GM12878 (cell line): ENCODE data around the gene OR10R2. TPM values are rescaled to one million over a fixed set of nuclear protein-coding genes. Genes with fewer than 3 reads are reported as not detected.

Experiments
- ATAC-seq: fragments of 200-7000 bp; cut with Tn5 transposase; 3 replicates; pipeline ENCODE4 v1.9.1; 2020; ENCODE audit warnings: mild to moderate bottlenecking, moderate library complexity
- BruUV-seq: library from RNA; stranded (reverse); fragments of 400-500 nt; replicated peaks from 2 replicates; lab custom pipeline; 2021; lab: Mats Ljungman, UMichigan
- CTCF ChIA-PET: fragments of 300-600 bp; sonication (Branson Sonifier 250); formaldehyde crosslinking; extraction: SDS; loops from one replicate; lab custom pipeline; 2021; ENCODE audit warnings: inconsistent platforms; lab: Yijun Ruan, JAX
- POLR2A ChIA-PET: fragments of 350-600 bp; formaldehyde crosslinking; extraction: SDS; loops from one replicate; lab custom pipeline; 2021; ENCODE audit warnings: inconsistent platforms; lab: Charles Lee
- RAD21 ChIA-PET: fragments of 300-600 bp; sonication (Branson Sonifier 250); formaldehyde crosslinking; loops from one replicate; lab custom pipeline; 2023; ENCODE audit warnings: antibody characterized with exemption; ENCODE audit not compliant: unreplicated experiment; lab: Charles Lee
- SMC1A ChIA-PET: fragments of 300-600 bp; sonication (Branson Sonifier 250); formaldehyde crosslinking; loops from one replicate; lab custom pipeline; 2023; ENCODE audit not compliant: unreplicated experiment, uncharacterized antibody; lab: Charles Lee
- DNase-seq: peaks from one replicate; pipeline ENCODE4 v3.0.0-alpha.2; 2011; ENCODE audit warnings: low read depth, low spot score
- FAIRE-seq: peaks from 3 replicates; lab custom pipeline; 2011; peaks lifted over from hg19 to GRCh38; lab: Jason Lieb, UNC
- H2AFZ ChIP-seq: 2 replicates; pipeline ENCODE4 v1.6.0; 2011; ENCODE audit warnings: low read depth, low read length, control low read depth; ENCODE audit not compliant: control insufficient read depth
- H3K27ac ChIP-seq: 2 replicates; pipeline ENCODE4 v1.5.1; 2011; ENCODE audit warnings: control low read depth; ENCODE audit not compliant: control insufficient read depth, insufficient read depth
- H3K27me3 ChIP-seq, 2 experiments: replicated peaks in 1 of 2; 2 replicates each; pipeline versions ENCODE4 v1.6.0 to v1.6.1; 2011; ENCODE audit warnings: low read length in 1 of 2; ENCODE audit not compliant: control insufficient read depth in 2 of 2, insufficient read depth in 2 of 2
- H3K36me3 ChIP-seq, 2 experiments: 2 replicates each; pipeline ENCODE4 v1.5.1; 2011; ENCODE audit warnings: low read length in 1 of 2; ENCODE audit not compliant: control insufficient read depth in 2 of 2, insufficient read depth in 2 of 2
- H3K4me1 ChIP-seq: 2 replicates; pipeline ENCODE4 v1.6.1; 2011; ENCODE audit warnings: mild to moderate bottlenecking, low read length, moderate library complexity, mixed read lengths; ENCODE audit not compliant: control insufficient read depth, insufficient read depth
- H3K4me2 ChIP-seq: 2 replicates; pipeline ENCODE4 v1.6.0; 2011; ENCODE audit warnings: control low read depth; ENCODE audit not compliant: control insufficient read depth, insufficient read depth
- H3K4me3 ChIP-seq: fragments of 200-600 bp; sonication (generic); 2 replicates; pipeline ENCODE4 v1.5.1; 2016
- H3K79me2 ChIP-seq: 2 replicates; pipeline ENCODE4 v1.6.0; 2011; ENCODE audit warnings: low read length; ENCODE audit not compliant: control insufficient read depth, insufficient read depth
- H3K9ac ChIP-seq: 2 replicates; pipeline ENCODE4 v1.8.0; 2011; ENCODE audit warnings: low read length, control low read depth, mixed read lengths; ENCODE audit not compliant: control insufficient read depth, insufficient read depth
- H3K9me3 ChIP-seq: replicated peaks from 3 replicates; pipeline ENCODE4 v1.5.1; 2011; ENCODE audit warnings: mild to moderate bottlenecking, low read length; ENCODE audit not compliant: control insufficient read depth, insufficient read depth
- H4K20me1 ChIP-seq: 2 replicates; pipeline ENCODE4 v1.6.0; 2011; ENCODE audit not compliant: control insufficient read depth, insufficient read depth
- BRCA1 ChIP-seq: IDR thresholded peaks from 2 replicates; pipeline ENCODE4 v1.6.1; 2011; ENCODE audit warnings: low read depth, low read length, improper control_type of control experiment
- CHD4 ChIP-seq: fragments of 200-600 bp; sonication (generic); IDR thresholded peaks from 2 replicates; pipeline ENCODE4 v1.6.1; 2016; ENCODE audit warnings: mild to moderate bottlenecking
- EP300 ChIP-seq, 2 experiments: fragments of 150-350 bp in 1 of 2; IDR thresholded peaks; 2 replicates each; pipeline ENCODE4 v1.6.1; 2011 to 2012; ENCODE audit warnings: low read depth in 2 of 2, low read length in 2 of 2, borderline replicate concordance in 1 of 2, improper control_type of control experiment in 1 of 2, inconsistent platforms in 1 of 2; ENCODE audit not compliant: control insufficient read depth in 1 of 2
- FOXM1 ChIP-seq: IDR thresholded peaks from 2 replicates; pipeline ENCODE4 v1.6.1; 2012; ENCODE audit warnings: low read depth, mild to moderate bottlenecking, inconsistent platforms, low read length, moderate library complexity
- MXI1 ChIP-seq: fragments of 150-350 bp; IDR thresholded peaks from 2 replicates; pipeline ENCODE4 v1.6.1; 2011; ENCODE audit warnings: low read depth, mild to moderate bottlenecking, inconsistent platforms, low read length, improper control_type of control experiment
- NR2F1 ChIP-seq: fragments of 450-650 bp; conservative IDR thresholded peaks from 2 replicates; pipeline ENCODE4 v1.6.1; 2017; ENCODE audit warnings: mild to moderate bottlenecking
- PAX8 ChIP-seq: fragments of 450-650 bp; IDR thresholded peaks from 2 replicates; pipeline ENCODE4 v1.6.1; 2017; ENCODE audit warnings: mild to moderate bottlenecking, moderate library complexity
- POLR2AphosphoS2 ChIP-seq: IDR thresholded peaks from 2 replicates; pipeline ENCODE4 v1.6.1; 2011; ENCODE audit warnings: low read depth, mild to moderate bottlenecking, low read length, improper control_type of control experiment, moderate library complexity
- SMARCA5 ChIP-seq: fragments of 450-650 bp; IDR thresholded peaks from 2 replicates; pipeline ENCODE4 v1.6.1; 2017; ENCODE audit warnings: mild to moderate bottlenecking
- SREBF1 ChIP-seq: IDR thresholded peaks from 2 replicates; pipeline ENCODE4 v1.6.1; 2012; ENCODE audit warnings: mild to moderate bottlenecking, low read length
- STAT1 ChIP-seq: fragments of 450-650 bp; conservative IDR thresholded peaks from 2 replicates; pipeline ENCODE4 v1.6.1; 2014; ENCODE audit warnings: antibody characterized with exemption, mild to moderate bottlenecking
- WRNIP1 ChIP-seq: IDR thresholded peaks from 2 replicates; pipeline ENCODE4 v1.6.1; 2011; ENCODE audit warnings: low read depth, low read length, improper control_type of control experiment, borderline replicate concordance
- YY1 ChIP-seq: IDR thresholded peaks from 2 replicates; pipeline ENCODE4 v1.6.1; 2011; ENCODE audit warnings: low read depth, mild to moderate bottlenecking, low read length
- ZNF24 ChIP-seq: fragments of 450-650 bp; IDR thresholded peaks from 2 replicates; pipeline ENCODE4 v1.6.1; 2017; ENCODE audit warnings: antibody characterized with exemption, mild to moderate bottlenecking
- WGBS: methylation state at CpG from one replicate; pipeline ENCODE4 v1.1.6; 2016; ENCODE audit warnings: low lambda C conversion rate; ENCODE audit not compliant: insufficient replicate concordance, insufficient coverage; ENCODE audit errors: missing lambda C conversion rate; 5-methylcytosine and 5-hydroxymethylcytosine counted together
- in situ Hi-C: fragments of 300-500 bp; cut with MboI; formaldehyde crosslinking; loops from 9 replicates; pipeline ENCODE4 v1.14.3; 2018; ENCODE audit warnings: mixed read lengths
- intact Hi-C: fragments of 100-400 bp; cut with micrococcal nuclease; formaldehyde crosslinking; loops from one replicate; pipeline ENCODE4 v1.14.2; 2022; ENCODE audit not compliant: unreplicated experiment
- polyA plus RNA-seq, 11 experiments: library from polyadenylated mRNA; depleted of rRNA in 4 of 11; unstranded in 6 of 11; stranded (reverse) in 5 of 11; fragments of >200 nt; fragmentation: Nextera tagmentation in 4 of 11; fragmentation: Illumina TruSeq in 1 of 11; extraction: Ambion mirVana in 4 of 11; extraction: Trizol in 1 of 11; gene quantifications; 1 replicate in 1 of 11; 2 replicates in 10 of 11; pipeline versions ENCODE4 v1.2.1 to v1.2.3, GENCODE V29; 2011 to 2016; ENCODE audit warnings: inconsistent platforms in 2 of 11, missing spikeins in 2 of 11, low read depth in 1 of 11
- total RNA-seq, 4 experiments: library from RNA; depleted of rRNA in 3 of 4; stranded (reverse); fragments of >200 nt in 3 of 4; fragmentation: Illumina TruSeq in 1 of 4; extraction: Trizol in 1 of 4; gene quantifications; 2 replicates each; pipeline versions ENCODE4 v1.2.1 to v1.2.3, GENCODE V29; 2013 to 2021
- TF ChIP-seq, protein P1 (sequence below): fragments of 450-650 bp; IDR thresholded peaks from 2 replicates; pipeline ENCODE4 v1.6.1; 2017; ENCODE audit warnings: borderline replicate concordance
- TF ChIP-seq, protein P2 (sequence below): IDR thresholded peaks from 2 replicates; pipeline ENCODE4 v1.6.1; 2012; ENCODE audit warnings: improper control_type of control experiment, low read depth, low read length; ENCODE audit not compliant: insufficient replicate concordance
- TF ChIP-seq, protein P3 (sequence below): fragments of 150-350 bp; IDR thresholded peaks from 2 replicates; pipeline ENCODE4 v1.6.1; 2016; ENCODE audit warnings: low read depth, low read length

The OR10R2 gene
- total and polyA plus RNA-seq, 10 of the 15 experiments (the other 5 are each of a cell fraction or from before 2014, with no cell fraction given) = not detected

DNA sequence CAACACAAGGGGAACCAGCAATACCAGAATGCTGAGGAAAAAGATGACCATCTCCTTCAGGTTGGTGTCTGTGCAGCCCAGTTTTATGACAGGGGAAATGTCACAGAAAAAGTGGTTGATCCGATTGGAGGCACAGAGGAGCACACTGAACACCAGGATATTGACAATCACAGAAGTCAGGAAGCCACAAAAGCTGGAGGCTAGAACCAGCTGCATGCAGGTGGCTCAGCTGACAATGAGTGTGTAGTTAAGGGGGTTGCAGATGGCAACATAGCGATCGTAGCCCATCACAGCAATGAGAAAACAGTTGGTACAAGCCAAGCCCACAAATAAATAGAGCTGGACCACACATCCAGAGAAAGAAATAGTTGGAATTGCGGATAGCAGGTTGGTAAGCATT, 26.6 kb upstream of the OR10R2 start:
- WGBS = 39% methylated on average over 4 of the region's 4 CpGs
- H3K36me3 ChIP-seq = no peaks in the 10 kb centered on the region
- H4K20me1 ChIP-seq = no peaks in the 10 kb centered on the region
- H3K27ac ChIP-seq = no peak overlapping the region
- H3K4me2 ChIP-seq = no peak overlapping the region
- no peak overlapping the region for H3K9ac ChIP-seq
- RAD21 ChIA-PET = no interaction called here
- SMC1A ChIA-PET = no interaction called here
- POLR2A ChIA-PET = no interaction called here
- H2AFZ ChIP-seq = no peak overlapping the region
- H3K79me2 ChIP-seq = no peaks in the 10 kb centered on the region
- H3K27me3 ChIP-seq = no peaks in the 10 kb centered on the region
- CTCF ChIA-PET = no interaction called here
- no peak overlapping the region for H3K4me3 ChIP-seq
- H3K9me3 ChIP-seq = no peaks in the 10 kb centered on the region
- ATAC-seq (no peak), DNase-seq (no peak), FAIRE-seq (no peak)
- intact Hi-C loops = no loop called here
- in situ Hi-C loops = no loop called here
- BruUV-seq = no TSS peak
- no peaks in the 10 kb centered on the region for H3K4me1 ChIP-seq
- TF ChIP-seq POLR2AphosphoS2 (no peak), STAT1 (no peak), MXI1 (no peak), SMARCA5 (no peak), SREBF1 (no peak), BRCA1 (no peak), CHD4 (no peak), ZNF24 (no peak), FOXM1 (no peak), YY1 (no peak), PAX8 (no peak), EP300 (IDR thresholded peaks at IDR 0.05; ENCODE audit: borderline replicate concordance in 1 of 2, control insufficient read depth in 1 of 2, low read depth in 2 of 2, low read length in 2 of 2) (no peak), NR2F1 (no peak), WRNIP1 (no peak)
- TF ChIP-seq, protein P1, sequence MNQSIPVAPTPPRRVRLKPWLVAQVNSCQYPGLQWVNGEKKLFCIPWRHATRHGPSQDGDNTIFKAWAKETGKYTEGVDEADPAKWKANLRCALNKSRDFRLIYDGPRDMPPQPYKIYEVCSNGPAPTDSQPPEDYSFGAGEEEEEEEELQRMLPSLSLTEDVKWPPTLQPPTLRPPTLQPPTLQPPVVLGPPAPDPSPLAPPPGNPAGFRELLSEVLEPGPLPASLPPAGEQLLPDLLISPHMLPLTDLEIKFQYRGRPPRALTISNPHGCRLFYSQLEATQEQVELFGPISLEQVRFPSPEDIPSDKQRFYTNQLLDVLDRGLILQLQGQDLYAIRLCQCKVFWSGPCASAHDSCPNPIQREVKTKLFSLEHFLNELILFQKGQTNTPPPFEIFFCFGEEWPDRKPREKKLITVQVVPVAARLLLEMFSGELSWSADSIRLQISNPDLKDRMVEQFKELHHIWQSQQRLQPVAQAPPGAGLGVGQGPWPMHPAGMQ = no peak
- TF ChIP-seq, protein P2, sequence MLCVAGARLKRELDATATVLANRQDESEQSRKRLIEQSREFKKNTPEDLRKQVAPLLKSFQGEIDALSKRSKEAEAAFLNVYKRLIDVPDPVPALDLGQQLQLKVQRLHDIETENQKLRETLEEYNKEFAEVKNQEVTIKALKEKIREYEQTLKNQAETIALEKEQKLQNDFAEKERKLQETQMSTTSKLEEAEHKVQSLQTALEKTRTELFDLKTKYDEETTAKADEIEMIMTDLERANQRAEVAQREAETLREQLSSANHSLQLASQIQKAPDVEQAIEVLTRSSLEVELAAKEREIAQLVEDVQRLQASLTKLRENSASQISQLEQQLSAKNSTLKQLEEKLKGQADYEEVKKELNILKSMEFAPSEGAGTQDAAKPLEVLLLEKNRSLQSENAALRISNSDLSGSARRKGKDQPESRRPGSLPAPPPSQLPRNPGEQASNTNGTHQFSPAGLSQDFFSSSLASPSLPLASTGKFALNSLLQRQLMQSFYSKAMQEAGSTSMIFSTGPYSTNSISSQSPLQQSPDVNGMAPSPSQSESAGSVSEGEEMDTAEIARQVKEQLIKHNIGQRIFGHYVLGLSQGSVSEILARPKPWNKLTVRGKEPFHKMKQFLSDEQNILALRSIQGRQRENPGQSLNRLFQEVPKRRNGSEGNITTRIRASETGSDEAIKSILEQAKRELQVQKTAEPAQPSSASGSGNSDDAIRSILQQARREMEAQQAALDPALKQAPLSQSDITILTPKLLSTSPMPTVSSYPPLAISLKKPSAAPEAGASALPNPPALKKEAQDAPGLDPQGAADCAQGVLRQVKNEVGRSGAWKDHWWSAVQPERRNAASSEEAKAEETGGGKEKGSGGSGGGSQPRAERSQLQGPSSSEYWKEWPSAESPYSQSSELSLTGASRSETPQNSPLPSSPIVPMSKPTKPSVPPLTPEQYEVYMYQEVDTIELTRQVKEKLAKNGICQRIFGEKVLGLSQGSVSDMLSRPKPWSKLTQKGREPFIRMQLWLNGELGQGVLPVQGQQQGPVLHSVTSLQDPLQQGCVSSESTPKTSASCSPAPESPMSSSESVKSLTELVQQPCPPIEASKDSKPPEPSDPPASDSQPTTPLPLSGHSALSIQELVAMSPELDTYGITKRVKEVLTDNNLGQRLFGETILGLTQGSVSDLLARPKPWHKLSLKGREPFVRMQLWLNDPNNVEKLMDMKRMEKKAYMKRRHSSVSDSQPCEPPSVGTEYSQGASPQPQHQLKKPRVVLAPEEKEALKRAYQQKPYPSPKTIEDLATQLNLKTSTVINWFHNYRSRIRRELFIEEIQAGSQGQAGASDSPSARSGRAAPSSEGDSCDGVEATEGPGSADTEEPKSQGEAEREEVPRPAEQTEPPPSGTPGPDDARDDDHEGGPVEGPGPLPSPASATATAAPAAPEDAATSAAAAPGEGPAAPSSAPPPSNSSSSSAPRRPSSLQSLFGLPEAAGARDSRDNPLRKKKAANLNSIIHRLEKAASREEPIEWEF = no peak
- TF ChIP-seq, protein P3, sequence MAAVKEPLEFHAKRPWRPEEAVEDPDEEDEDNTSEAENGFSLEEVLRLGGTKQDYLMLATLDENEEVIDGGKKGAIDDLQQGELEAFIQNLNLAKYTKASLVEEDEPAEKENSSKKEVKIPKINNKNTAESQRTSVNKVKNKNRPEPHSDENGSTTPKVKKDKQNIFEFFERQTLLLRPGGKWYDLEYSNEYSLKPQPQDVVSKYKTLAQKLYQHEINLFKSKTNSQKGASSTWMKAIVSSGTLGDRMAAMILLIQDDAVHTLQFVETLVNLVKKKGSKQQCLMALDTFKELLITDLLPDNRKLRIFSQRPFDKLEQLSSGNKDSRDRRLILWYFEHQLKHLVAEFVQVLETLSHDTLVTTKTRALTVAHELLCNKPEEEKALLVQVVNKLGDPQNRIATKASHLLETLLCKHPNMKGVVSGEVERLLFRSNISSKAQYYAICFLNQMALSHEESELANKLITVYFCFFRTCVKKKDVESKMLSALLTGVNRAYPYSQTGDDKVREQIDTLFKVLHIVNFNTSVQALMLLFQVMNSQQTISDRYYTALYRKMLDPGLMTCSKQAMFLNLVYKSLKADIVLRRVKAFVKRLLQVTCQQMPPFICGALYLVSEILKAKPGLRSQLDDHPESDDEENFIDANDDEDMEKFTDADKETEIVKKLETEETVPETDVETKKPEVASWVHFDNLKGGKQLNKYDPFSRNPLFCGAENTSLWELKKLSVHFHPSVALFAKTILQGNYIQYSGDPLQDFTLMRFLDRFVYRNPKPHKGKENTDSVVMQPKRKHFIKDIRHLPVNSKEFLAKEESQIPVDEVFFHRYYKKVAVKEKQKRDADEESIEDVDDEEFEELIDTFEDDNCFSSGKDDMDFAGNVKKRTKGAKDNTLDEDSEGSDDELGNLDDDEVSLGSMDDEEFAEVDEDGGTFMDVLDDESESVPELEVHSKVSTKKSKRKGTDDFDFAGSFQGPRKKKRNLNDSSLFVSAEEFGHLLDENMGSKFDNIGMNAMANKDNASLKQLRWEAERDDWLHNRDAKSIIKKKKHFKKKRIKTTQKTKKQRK = no peak
